HEK293 (cell line): Measurements from ENCODE around the gene LLGL1.
A peak's percentile ranks its signal among the peaks of the same experiment; 100 is the strongest.

Experiments used
- IKZF3 ChIP-seq: fragments of 450-650 bp; IDR thresholded peaks from 2 replicates; pipeline ENCODE4 v1.5.0; 2018; ENCODE audit warnings: missing biosample characterization, mild to moderate bottlenecking, missing genetic modification characterization, moderate library complexity
- KLF1 ChIP-seq: fragments of 450-650 bp; formaldehyde crosslinking; IDR thresholded peaks from 2 replicates; pipeline ENCODE4 v1.5.1; 2016; ENCODE audit warnings: missing biosample characterization, missing genetic modification characterization
- KLF16 ChIP-seq: fragments of 450-650 bp; formaldehyde crosslinking; IDR thresholded peaks from 2 replicates; pipeline ENCODE4 v1.5.1; 2017; ENCODE audit warnings: missing biosample characterization, missing genetic modification characterization
- KLF7 ChIP-seq: fragments of 450-650 bp; formaldehyde crosslinking; IDR thresholded peaks from 2 replicates; pipeline ENCODE4 v1.5.1; 2016; ENCODE audit warnings: missing biosample characterization, missing genetic modification characterization, borderline replicate concordance
- REST ChIP-seq: fragments of 450-650 bp; formaldehyde crosslinking; IDR thresholded peaks from 2 replicates; pipeline ENCODE4 v1.5.1; 2016; ENCODE audit warnings: missing biosample characterization, missing genetic modification characterization
- ZBTB1 ChIP-seq: fragments of 450-650 bp; formaldehyde crosslinking; IDR thresholded peaks from 2 replicates; pipeline ENCODE4 v1.5.1; 2016; ENCODE audit warnings: missing biosample characterization, missing genetic modification characterization
- ZBTB21 ChIP-seq: fragments of 450-650 bp; formaldehyde crosslinking; IDR thresholded peaks from 2 replicates; pipeline ENCODE4 v1.5.1; 2017; ENCODE audit warnings: missing biosample characterization, missing genetic modification characterization
- ZEB2 ChIP-seq: fragments of 450-650 bp; formaldehyde crosslinking; IDR thresholded peaks from 2 replicates; pipeline ENCODE4 v1.5.1; 2016; ENCODE audit warnings: missing biosample characterization, missing genetic modification characterization
- ZFP69B ChIP-seq: fragments of 450-650 bp; formaldehyde crosslinking; IDR thresholded peaks from 2 replicates; pipeline ENCODE4 v1.5.1; 2016; ENCODE audit warnings: missing biosample characterization, missing genetic modification characterization
- ZNF302 ChIP-seq: fragments of 450-650 bp; formaldehyde crosslinking; IDR thresholded peaks from 2 replicates; pipeline ENCODE4 v1.5.1; 2016; ENCODE audit warnings: missing biosample characterization, missing genetic modification characterization, low read depth
- ZNF426 ChIP-seq: fragments of 450-650 bp; formaldehyde crosslinking; IDR thresholded peaks from 2 replicates; pipeline ENCODE4 v1.5.1; 2017; ENCODE audit warnings: missing biosample characterization, missing genetic modification characterization, mild to moderate bottlenecking, inconsistent platforms, moderate library complexity
- ZNF510 ChIP-seq: fragments of 450-650 bp; formaldehyde crosslinking; IDR thresholded peaks from 2 replicates; pipeline ENCODE4 v1.5.1; 2018; ENCODE audit warnings: mild to moderate bottlenecking, missing genetic modification characterization, missing biosample characterization; ENCODE audit not compliant: insufficient replicate concordance
- ZNF580 ChIP-seq: fragments of 450-650 bp; formaldehyde crosslinking; IDR thresholded peaks from 2 replicates; pipeline ENCODE4 v1.5.1; 2016; ENCODE audit warnings: missing biosample characterization, missing genetic modification characterization
- ZNF585B ChIP-seq: fragments of 450-650 bp; formaldehyde crosslinking; IDR thresholded peaks from 2 replicates; pipeline ENCODE4 v1.5.1; 2016; ENCODE audit warnings: missing biosample characterization, missing genetic modification characterization
- ZNF600 ChIP-seq: fragments of 450-650 bp; formaldehyde crosslinking; IDR thresholded peaks from 2 replicates; pipeline ENCODE4 v1.5.1; 2016; ENCODE audit warnings: missing biosample characterization, missing genetic modification characterization
- ZNF624 ChIP-seq: fragments of 450-650 bp; formaldehyde crosslinking; IDR thresholded peaks from 2 replicates; pipeline ENCODE4 v1.5.1; 2017; ENCODE audit warnings: missing biosample characterization, missing genetic modification characterization
- ZNF629 ChIP-seq: fragments of 450-650 bp; formaldehyde crosslinking; IDR thresholded peaks from 2 replicates; pipeline ENCODE4 v1.5.1; 2017; ENCODE audit warnings: missing biosample characterization, missing genetic modification characterization
- ZNF660 ChIP-seq: fragments of 450-650 bp; IDR thresholded peaks from 2 replicates; pipeline ENCODE4 v1.5.1; 2018; ENCODE audit warnings: missing biosample characterization, mild to moderate bottlenecking, missing genetic modification characterization
- ZNF704 ChIP-seq: fragments of 450-650 bp; formaldehyde crosslinking; IDR thresholded peaks from 2 replicates; pipeline ENCODE4 v1.5.1; 2016; ENCODE audit warnings: missing biosample characterization, missing genetic modification characterization
- ZNF76 ChIP-seq: fragments of 450-650 bp; formaldehyde crosslinking; IDR thresholded peaks from 2 replicates; pipeline ENCODE4; 2016; ENCODE audit warnings: low read depth, missing biosample characterization, missing genetic modification characterization, borderline replicate concordance
- ZNF830 ChIP-seq: fragments of 450-650 bp; IDR thresholded peaks from 2 replicates; pipeline ENCODE4 v1.5.0; 2018; ENCODE audit warnings: missing biosample characterization, missing genetic modification characterization, low read depth, mild to moderate bottlenecking, moderate library complexity
- ZSCAN4 ChIP-seq: fragments of 450-650 bp; formaldehyde crosslinking; IDR thresholded peaks from 2 replicates; pipeline ENCODE4 v1.5.1; 2017; ENCODE audit warnings: missing biosample characterization, missing genetic modification characterization
- ZSCAN5A ChIP-seq: fragments of 450-650 bp; formaldehyde crosslinking; IDR thresholded peaks from 2 replicates; pipeline ENCODE4 v1.5.1; 2016; ENCODE audit warnings: missing biosample characterization, missing genetic modification characterization
- TF ChIP-seq, protein P1 (sequence below): fragments of 450-650 bp; formaldehyde crosslinking; IDR thresholded peaks from 2 replicates; pipeline ENCODE4 v1.5.1; 2016; ENCODE audit warnings: missing biosample characterization, missing genetic modification characterization
- TF ChIP-seq, protein P2 (sequence below): fragments of 450-650 bp; formaldehyde crosslinking; IDR thresholded peaks from 2 replicates; pipeline ENCODE4 v1.5.1; 2016; ENCODE audit warnings: missing biosample characterization, missing genetic modification characterization

LLGL1 gene

GRCh38 chr17:18183334-18184142 lies 41.9 kb upstream of the LLGL1 start, which contains the start of gene ALKBH5 (continued):
- TF ChIP-seq, protein P1, sequence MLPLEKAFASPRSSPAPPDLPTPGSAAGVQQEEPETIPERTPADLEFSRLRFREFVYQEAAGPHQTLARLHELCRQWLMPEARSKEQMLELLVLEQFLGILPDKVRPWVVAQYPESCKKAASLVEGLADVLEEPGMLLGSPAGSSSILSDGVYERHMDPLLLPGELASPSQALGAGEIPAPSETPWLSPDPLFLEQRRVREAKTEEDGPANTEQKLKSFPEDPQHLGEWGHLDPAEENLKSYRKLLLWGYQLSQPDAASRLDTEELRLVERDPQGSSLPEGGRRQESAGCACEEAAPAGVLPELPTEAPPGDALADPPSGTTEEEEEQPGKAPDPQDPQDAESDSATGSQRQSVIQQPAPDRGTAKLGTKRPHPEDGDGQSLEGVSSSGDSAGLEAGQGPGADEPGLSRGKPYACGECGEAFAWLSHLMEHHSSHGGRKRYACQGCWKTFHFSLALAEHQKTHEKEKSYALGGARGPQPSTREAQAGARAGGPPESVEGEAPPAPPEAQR = no peak
- TF ChIP-seq ZNF302 (tag by site-specific recombination) (no peak), ZNF585B (tag by site-specific recombination) (no peak), ZNF624 (tag by site-specific recombination) (no peak), ZBTB1 (tag by site-specific recombination) (no peak), ZNF600 (tag by site-specific recombination) (0 out of 2 replicates have a peak, but pooled peaks have one; percentile 43), ZNF629 (peak; percentile 85), ZNF660 (peak; percentile 27; the same call in 1 of the 2 replicates), KLF16 (tag by site-specific recombination) (peak; percentile 59), ZNF580 (tag by site-specific recombination) (no peak), REST (tag by site-specific recombination) (no peak), ZEB2 (tag by site-specific recombination) (peak; percentile 68), ZNF76 (tag by site-specific recombination) (peak; percentile 50; the same call in 1 of the 2 replicates), ZNF426 (tag by site-specific recombination) (no peak), ZNF704 (tag by site-specific recombination) (no peak), ZSCAN4 (tag by site-specific recombination) (no peak), ZSCAN5A (tag by site-specific recombination) (peak; percentile 13; the same call in 1 of the 2 replicates), ZNF510 (tag by site-specific recombination) (no peak), KLF7 (tag by site-specific recombination) (no peak; the same call in 1 of the 2 replicates), IKZF3 (tag by site-specific recombination) (no peak), ZFP69B (tag by site-specific recombination) (no peak; the same call in 1 of the 2 replicates), KLF1 (no peak), ZBTB21 (tag by site-specific recombination) (0 out of 2 replicates have a peak, but pooled peaks have one; percentile 11), ZNF830 (tag by site-specific recombination) (no peak)
- TF ChIP-seq, protein P2, sequence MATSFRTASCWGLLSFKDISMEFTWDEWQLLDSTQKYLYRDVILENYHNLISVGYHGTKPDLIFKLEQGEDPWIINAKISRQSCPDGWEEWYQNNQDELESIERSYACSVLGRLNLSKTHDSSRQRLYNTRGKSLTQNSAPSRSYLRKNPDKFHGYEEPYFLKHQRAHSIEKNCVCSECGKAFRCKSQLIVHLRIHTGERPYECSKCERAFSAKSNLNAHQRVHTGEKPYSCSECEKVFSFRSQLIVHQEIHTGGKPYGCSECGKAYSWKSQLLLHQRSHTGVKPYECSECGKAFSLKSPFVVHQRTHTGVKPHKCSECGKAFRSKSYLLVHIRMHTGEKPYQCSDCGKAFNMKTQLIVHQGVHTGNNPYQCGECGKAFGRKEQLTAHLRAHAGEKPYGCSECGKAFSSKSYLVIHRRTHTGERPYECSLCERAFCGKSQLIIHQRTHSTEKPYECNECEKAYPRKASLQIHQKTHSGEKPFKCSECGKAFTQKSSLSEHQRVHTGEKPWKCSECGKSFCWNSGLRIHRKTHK (tag by site-specific recombination) = no peak
